MM.1S (cell line): ENCODE measurements around the gene ARF3.

Experiments used
- DNase-seq: peaks from one replicate; pipeline ENCODE4 v3.0.0-alpha.2; 2015
- H2AFZ ChIP-seq: fragments of 300-600 bp; sonication (generic); 2 replicates; pipeline ENCODE4 v1.6.0; 2016; ENCODE audit warnings: antibody characterized with exemption, low read length
- H3F3A ChIP-seq: fragments of 300-600 bp; sonication (generic); 2 replicates; pipeline ENCODE4 v1.6.1; 2016; ENCODE audit warnings: mild to moderate bottlenecking, antibody characterized with exemption, low read length, moderate library complexity, mixed read lengths; ENCODE audit not compliant: insufficient read depth
- H3K27ac ChIP-seq: fragments of 300-600 bp; sonication (generic); 2 replicates; pipeline ENCODE4 v1.5.1; 2016; ENCODE audit warnings: mild to moderate bottlenecking, low read length
- H3K27me3 ChIP-seq: fragments of 300-600 bp; sonication (generic); replicated peaks from 2 replicates; pipeline ENCODE4 v1.6.0; 2016; ENCODE audit warnings: low read length; ENCODE audit not compliant: insufficient read depth
- H3K36me3 ChIP-seq: fragments of 300-600 bp; sonication (generic); replicated peaks from 2 replicates; pipeline ENCODE4 v1.6.1; 2016; ENCODE audit warnings: mild to moderate bottlenecking, low read length, mixed read lengths; ENCODE audit not compliant: insufficient read depth
- H3K4me1 ChIP-seq: fragments of 300-600 bp; sonication (generic); 2 replicates; pipeline ENCODE4 v1.6.1; 2016; ENCODE audit warnings: low read length, mixed read lengths
- H3K4me2 ChIP-seq: fragments of 300-600 bp; sonication (generic); 2 replicates; pipeline ENCODE4 v1.6.0; 2016; ENCODE audit warnings: low read depth, low read length
- H3K4me3 ChIP-seq: fragments of 300-600 bp; sonication (generic); 2 replicates; pipeline ENCODE4 v1.5.1; 2016; ENCODE audit warnings: low read length, mixed read lengths
- H3K79me2 ChIP-seq: fragments of 300-600 bp; sonication (generic); 2 replicates; pipeline ENCODE4 v1.6.1; 2016; ENCODE audit warnings: mixed run types, low read length, mixed read lengths
- H3K9ac ChIP-seq: fragments of 300-600 bp; sonication (generic); 2 replicates; pipeline ENCODE4 v1.6.1; 2016; ENCODE audit warnings: low read length, mixed read lengths
- H3K9me2 ChIP-seq: fragments of 300-600 bp; sonication (generic); replicated peaks from 2 replicates; pipeline ENCODE4 v1.6.1; 2016; ENCODE audit warnings: mild to moderate bottlenecking, low read length, mixed read lengths; ENCODE audit not compliant: insufficient read depth
- H3K9me3 ChIP-seq: fragments of 300-600 bp; sonication (generic); replicated peaks from 2 replicates; pipeline ENCODE4 v1.6.1; 2016; ENCODE audit warnings: mild to moderate bottlenecking, low read length, mixed read lengths; ENCODE audit not compliant: insufficient read depth
- H4K20me1 ChIP-seq: fragments of 300-600 bp; sonication (generic); 2 replicates; pipeline ENCODE4 v1.6.1; 2016; ENCODE audit warnings: mild to moderate bottlenecking, low read length, moderate library complexity, mixed read lengths; ENCODE audit not compliant: insufficient read depth
- EZH2 ChIP-seq: fragments of 300-600 bp; sonication (generic); optimal IDR thresholded peaks from 2 replicates; pipeline ENCODE3; 2017; ENCODE audit warnings: low read depth, mild to moderate bottlenecking, antibody characterized with exemption, low read length, mixed read lengths
- EZH2phosphoT487 ChIP-seq: fragments of 300-600 bp; sonication (generic); IDR thresholded peaks from 2 replicates; pipeline ENCODE4 v1.6.1; 2018; ENCODE audit warnings: antibody characterized with exemption, low read length
- TF ChIP-seq, protein P1 (sequence below): fragments of 300-600 bp; sonication (generic); IDR thresholded peaks from 2 replicates; pipeline ENCODE4 v1.5.1; 2016; ENCODE audit warnings: antibody characterized with exemption, low read length, mixed read lengths

ARF3 gene

DNA sequence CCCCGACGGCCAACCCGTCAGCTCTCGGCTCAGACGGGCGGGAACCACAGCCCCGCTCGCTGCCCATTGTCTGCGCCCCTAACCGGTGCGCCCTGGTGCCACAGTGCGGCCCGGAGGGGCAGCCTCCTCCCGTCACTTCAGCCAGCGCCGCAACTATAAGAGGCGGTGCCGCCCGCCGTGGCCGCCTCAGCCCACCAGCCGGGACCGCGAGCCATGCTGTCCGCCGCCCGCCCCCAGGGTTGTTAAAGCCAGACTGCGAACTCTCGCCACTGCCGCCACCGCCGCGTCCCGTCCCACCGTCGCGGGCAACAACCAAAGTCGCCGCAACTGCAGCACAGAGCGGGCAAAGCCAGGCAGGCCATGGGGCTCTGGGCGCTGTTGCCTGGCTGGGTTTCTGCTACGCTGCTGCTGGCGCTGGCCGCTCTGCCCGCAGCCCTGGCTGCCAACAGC lies 21.0 kb upstream of the ARF3 start, which contains the start of gene WNT1:
Gene WNT1 (plus strand): TSS at position 32 of the 450 bp plus-strand sequence. CDS start 329 bp downstream, at position 361.
- Histone ChIP-seq H3K27me3 (peaks cover 93% of the 10 kb centered on the region), H3K9ac (no peak within 1 kb of the TSS), H3K9me3 (no peaks in the 10 kb centered on the region), H3K36me3 (no peaks in the 10 kb centered on the region), H3F3A (no peaks in the 10 kb centered on the region), H4K20me1 (no peaks in the 10 kb centered on the region), H3K9me2 (no peaks in the 10 kb centered on the region), H3K4me2 (peak within 1 kb of the TSS; percentile 89), H2AFZ (peak within 1 kb of the TSS; percentile 46; the same call in 1 of the 2 replicates), H3K4me3 (peak within 1 kb of the TSS; percentile 52), H3K27ac (no peak within 1 kb of the TSS), H3K4me1 (peaks cover 41% of the 10 kb centered on the region), H3K79me2 (no peaks in the 10 kb centered on the region)
- no peak for DNase-seq
- TF ChIP-seq, protein P1, sequence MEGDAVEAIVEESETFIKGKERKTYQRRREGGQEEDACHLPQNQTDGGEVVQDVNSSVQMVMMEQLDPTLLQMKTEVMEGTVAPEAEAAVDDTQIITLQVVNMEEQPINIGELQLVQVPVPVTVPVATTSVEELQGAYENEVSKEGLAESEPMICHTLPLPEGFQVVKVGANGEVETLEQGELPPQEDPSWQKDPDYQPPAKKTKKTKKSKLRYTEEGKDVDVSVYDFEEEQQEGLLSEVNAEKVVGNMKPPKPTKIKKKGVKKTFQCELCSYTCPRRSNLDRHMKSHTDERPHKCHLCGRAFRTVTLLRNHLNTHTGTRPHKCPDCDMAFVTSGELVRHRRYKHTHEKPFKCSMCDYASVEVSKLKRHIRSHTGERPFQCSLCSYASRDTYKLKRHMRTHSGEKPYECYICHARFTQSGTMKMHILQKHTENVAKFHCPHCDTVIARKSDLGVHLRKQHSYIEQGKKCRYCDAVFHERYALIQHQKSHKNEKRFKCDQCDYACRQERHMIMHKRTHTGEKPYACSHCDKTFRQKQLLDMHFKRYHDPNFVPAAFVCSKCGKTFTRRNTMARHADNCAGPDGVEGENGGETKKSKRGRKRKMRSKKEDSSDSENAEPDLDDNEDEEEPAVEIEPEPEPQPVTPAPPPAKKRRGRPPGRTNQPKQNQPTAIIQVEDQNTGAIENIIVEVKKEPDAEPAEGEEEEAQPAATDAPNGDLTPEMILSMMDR, result no peak; the same call in 1 of the 2 replicates
- TF ChIP-seq EZH2phosphoT487 (no peak), EZH2 (no peak)

DNA sequence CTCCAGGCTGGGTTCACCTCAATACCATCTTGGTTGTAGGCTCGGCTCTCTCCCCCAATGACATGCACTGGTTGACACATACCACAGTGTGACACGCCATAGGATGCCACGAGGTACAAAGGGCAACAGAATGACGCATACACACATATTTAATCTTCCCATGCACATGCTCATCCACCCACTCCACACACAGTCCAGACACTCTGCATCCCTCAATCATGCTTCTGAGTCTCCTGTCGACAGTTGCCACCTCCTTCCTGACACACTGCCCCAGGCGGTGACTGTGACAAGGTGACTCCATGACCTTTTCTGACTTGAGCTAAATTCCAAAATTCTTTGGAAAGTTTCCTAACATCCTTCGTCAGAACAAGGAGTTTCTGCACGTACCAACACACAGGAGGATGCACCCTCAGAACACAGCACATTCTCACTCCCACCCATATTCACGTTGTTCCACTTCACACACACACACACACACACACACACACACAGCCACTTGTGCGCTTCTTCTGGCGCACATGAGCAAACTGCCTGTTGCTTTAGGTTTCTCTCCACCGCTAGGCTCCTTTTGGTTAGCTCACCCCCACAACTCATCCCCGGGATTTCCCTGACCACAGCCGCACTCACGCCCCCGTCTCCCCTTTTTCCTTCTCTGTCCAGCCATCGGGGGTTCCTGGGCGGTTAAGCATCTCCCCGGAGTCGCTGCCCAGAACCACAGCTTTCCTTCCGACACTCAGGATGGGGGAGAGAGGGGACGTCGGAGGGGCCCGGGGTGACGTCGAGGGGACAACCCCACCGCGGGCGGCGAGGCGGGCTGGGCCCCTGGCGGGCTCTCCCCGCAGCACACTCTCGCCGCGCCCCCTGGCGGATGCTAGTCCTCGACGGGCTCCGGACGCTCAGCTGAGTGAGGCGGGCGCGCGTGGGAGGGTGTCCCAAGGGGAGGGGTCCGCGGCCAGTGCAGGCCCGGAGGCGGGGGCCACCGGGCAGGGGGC lies 20.3 kb upstream of the ARF3 start:
- no peak for TF ChIP-seq EZH2
- TF ChIP-seq EZH2phosphoT487, result no peak
- TF ChIP-seq, protein P1, result peak; percentile 83
- Histone ChIP-seq H3K9me2 (no peaks in the 10 kb centered on the region), H4K20me1 (no peaks in the 10 kb centered on the region), H3K9ac (no peak overlapping the region), H2AFZ (peak overlapping the region; percentile 46; the same call in 1 of the 2 replicates), H3K27ac (no peak overlapping the region), H3K9me3 (no peaks in the 10 kb centered on the region), H3K36me3 (no peaks in the 10 kb centered on the region), H3K79me2 (no peaks in the 10 kb centered on the region), H3F3A (no peaks in the 10 kb centered on the region), H3K4me3 (no peak overlapping the region; the same call in none of the 2 replicates), H3K4me2 (peak overlapping the region; percentile 89), H3K27me3 (peaks cover 95% of the 10 kb centered on the region), H3K4me1 (peaks cover 41% of the 10 kb centered on the region)
- peak; percentile 65 for DNase-seq

DNA sequence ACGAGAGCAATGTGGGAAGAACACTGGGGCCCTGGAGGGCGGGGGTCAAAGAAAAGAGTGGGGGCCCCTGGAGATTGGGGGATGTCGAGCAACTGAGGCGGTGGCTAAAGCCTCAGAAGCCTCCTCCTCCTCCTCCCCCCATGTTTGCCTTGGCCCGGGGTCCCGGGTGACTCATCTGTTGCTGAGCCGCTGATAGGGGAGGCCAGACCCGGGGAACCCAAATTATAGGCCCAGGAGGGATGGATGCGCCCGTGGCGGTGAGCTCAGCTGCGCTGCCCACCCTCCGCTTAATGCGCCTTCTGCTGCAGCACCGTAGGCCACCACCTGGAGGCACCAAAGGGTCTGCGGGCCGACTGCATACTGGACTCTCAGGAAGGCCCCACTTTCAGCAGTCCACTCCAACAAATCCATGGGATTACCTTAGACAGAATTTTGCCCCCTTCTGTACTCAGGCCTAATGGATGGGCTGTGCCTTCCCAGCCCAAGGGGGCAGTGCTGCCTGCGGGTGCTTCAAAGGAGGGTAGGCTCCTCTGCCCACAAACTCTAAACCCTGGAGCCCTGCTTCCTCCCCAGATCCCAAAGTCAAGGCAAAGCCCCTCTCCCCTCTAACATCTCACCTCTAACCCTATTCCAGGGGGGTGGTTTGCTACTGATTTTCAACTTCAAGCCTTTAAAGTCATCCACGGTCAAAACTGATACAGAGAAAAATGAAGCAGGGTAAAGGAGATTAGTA lies 16.8 kb upstream of the ARF3 start:
- H3K79me2 ChIP-seq, result no peaks in the 10 kb centered on the region
- peaks cover 87% of the 10 kb centered on the region for H3K27me3 ChIP-seq
- H3K9me2 ChIP-seq, result no peaks in the 10 kb centered on the region
- no peak for DNase-seq
- no peak overlapping the region for H3K4me2 ChIP-seq
- H3K9me3 ChIP-seq, result no peaks in the 10 kb centered on the region
- H3K9ac ChIP-seq, result no peak overlapping the region
- no peak overlapping the region for H2AFZ ChIP-seq
- H4K20me1 ChIP-seq, result no peaks in the 10 kb centered on the region
- no peaks in the 10 kb centered on the region for H3F3A ChIP-seq
- H3K36me3 ChIP-seq, result no peaks in the 10 kb centered on the region
- no peak overlapping the region for H3K27ac ChIP-seq
- TF ChIP-seq, protein P1, result peak; percentile 53
- TF ChIP-seq EZH2, result no peak
- no peak overlapping the region for H3K4me3 ChIP-seq
- H3K4me1 ChIP-seq, result peaks cover 19% of the 10 kb centered on the region
